ENCODE results near the gene ST6GAL1.

ST6GAL1 gene

GRCh38 chr3:187125319-187126031 lies 195.1 kb downstream of the ST6GAL1 start:
- H3K27ac ChIP-seq (ENCODE audit: low read depth, low read length), result no peak overlapping the region
- no peaks in the 10 kb centered on the region for H3K36me3 ChIP-seq (ENCODE audit: control insufficient read depth, insufficient read depth, low read length)
- no peaks in the 10 kb centered on the region for H3K27me3 ChIP-seq (ENCODE audit: control insufficient read depth, insufficient read depth, low read length)
- H3K4me3 ChIP-seq (ENCODE audit: low read length), result no peak overlapping the region
- no peaks in the 10 kb centered on the region for H3K4me1 ChIP-seq (ENCODE audit: control insufficient read depth, insufficient read depth, low read length)
- H3K9ac ChIP-seq (ENCODE audit: low read length), result no peak overlapping the region
